Measurements from ENCODE around the gene EXOC8. TPM values are rescaled to one million over a fixed set of nuclear protein-coding genes. Genes with fewer than 3 reads are reported as not detected.

The EXOC8 gene
- total RNA-seq, result 17.2 and 19.0 TPM in 2 replicates

DNA sequence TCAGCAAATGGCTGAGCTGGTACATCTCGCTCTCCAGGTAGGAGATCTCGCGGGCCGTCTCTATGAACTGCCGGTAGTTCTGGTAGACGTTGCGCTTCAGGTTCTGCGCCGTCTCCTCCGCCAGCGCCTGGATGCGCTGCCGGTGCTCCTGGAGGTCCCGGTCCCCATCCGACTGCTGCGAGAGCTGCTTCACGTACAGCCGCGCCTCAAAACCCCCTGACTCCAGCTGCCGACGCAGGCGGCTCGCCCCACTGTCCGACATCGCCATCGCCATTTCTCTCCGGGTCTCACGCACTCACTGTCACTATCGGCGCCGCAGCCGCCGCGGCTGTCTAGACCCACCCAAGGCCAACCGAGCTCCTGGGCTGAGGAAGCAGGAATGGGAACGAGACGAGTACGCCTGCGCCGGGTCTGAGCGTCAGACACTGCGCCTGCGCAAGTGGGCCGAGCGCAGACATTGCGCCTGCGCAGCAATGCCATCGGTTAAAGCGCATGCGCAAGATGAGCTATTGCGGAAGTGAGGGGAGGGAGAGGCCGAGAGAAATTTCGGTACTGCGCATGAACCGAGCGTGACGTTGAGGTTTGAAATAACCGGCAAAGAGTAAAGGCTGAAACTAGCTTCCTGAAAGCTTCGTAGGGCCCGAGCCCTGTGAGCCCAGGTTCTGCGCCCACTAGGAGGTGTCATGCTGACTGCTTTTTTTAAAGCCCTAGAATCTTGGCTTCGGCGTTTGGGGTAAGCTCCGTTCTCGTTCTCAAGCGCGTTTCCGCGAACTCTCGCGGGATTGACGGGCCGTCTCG is at the start of gene EXOC8:
Gene EXOC8, minus strand, starts transcription at position 381 of the 798 bp plus-strand sequence. Its CDS starts 107 bp downstream, at position 274.

GRCh38 chr1:231338270-231339128 is 847 bp upstream of the EXOC8 start, which contains the start of gene SPRTN:
SPRTN (plus strand) TSS chr1:231338293; CDS start chr1:231338384, 91 bp downstream.

Other genes starting within 250 kb of the EXOC8 start
- gene TRIM67, start 175.8 kb downstream of the EXOC8 start, total RNA-seq, result 0.03 and 0.39 TPM in 2 replicates
- 44.2 and 53.9 TPM in 2 replicates for gene GNPAT, start 96.6 kb downstream of the EXOC8 start, total RNA-seq
- gene SPRTN, start 441 bp upstream of the EXOC8 start, total RNA-seq, result 9.9 and 12.1 TPM in 2 replicates
- gene EGLN1, start 84.4 kb upstream of the EXOC8 start, total RNA-seq, result 83.2 and 97.5 TPM in 2 replicates
- gene TSNAX, start 190.8 kb upstream of the EXOC8 start, total RNA-seq, result 30.8 and 31.0 TPM in 2 replicates

All from smooth muscle cell of the pulmonary artery (primary cell).